ENCODE data around the gene RBBP8NL. TPM values are rescaled to one million over a fixed set of nuclear protein-coding genes. Genes with fewer than 3 reads are reported as not detected.
"Not testable (repeated sequence)": the region's sequence is repeated elsewhere in the genome, so short reads cannot be mapped to it uniquely, and the experiment has no call there.

Gene RBBP8NL
- total RNA-seq, 1 experiment from 2014 or later, result not detected

DNA sequence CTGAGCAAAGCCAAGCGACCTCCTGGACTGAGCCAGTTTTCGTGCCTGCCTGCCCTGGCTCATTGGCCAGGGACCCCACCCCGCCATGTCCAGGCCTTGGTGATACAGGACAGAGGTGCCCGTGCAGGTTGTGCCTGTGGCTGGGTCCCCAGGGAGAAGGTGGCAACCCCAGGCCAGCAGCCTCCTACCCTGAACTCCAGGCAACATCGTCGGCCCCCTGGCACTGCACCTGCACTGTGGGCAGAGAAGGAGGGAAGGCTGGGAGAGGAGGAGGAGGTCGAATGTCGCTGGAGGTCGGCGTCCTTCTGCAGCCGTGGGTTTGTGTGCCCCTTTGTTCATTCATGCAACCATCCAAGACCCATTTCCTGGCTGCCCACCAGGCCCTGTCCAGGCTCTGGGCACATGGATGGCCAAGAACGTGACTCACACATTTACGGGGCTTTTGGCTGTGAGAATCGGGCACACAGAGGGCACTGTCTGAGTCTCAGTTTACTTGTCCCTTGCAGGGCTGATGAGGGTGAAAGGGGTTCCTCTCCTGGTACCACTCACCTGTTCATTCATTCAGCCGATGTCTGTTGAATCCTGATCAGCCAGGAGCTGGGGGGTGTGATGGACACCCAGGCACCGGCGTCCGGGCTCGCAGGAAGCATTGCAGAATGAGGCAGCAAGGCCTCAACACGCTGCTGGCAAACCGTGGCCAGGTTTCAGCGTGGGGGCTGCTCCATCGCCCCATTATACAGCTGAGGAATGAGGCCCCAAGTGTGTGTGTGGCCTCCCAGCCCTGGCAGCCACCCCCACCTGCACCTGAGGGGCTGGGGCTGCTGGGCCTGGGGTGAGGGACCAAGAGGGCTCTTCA, 2.3 kb upstream of the RBBP8NL start:
- ChIA-PET CTCF (interaction anchor here (0.6 kb wide), 1 partner anchor 541 kb away, joined by 3 read pairs; no protein-coding TSS in a partner anchor), POLR2A (interaction anchor here (0.7 kb wide), 1 partner anchor 23 kb away, joined by 3 read pairs; no protein-coding TSS in a partner anchor)
- Mint-ChIP-seq H3K4me3 (ENCODE audit: unreplicated experiment) (no peak overlapping the region), H3K36me3 (ENCODE audit: insufficient read depth, unreplicated experiment) (no peaks in the 10 kb centered on the region), H3K9me3 (ENCODE audit: unreplicated experiment) (no peaks in the 10 kb centered on the region), H3K4me1 (ENCODE audit: insufficient read depth, unreplicated experiment) (no peaks in the 10 kb centered on the region), H3K27me3 (ENCODE audit: insufficient read depth, unreplicated experiment) (peaks cover 15% of the 10 kb centered on the region), H3K27ac (ENCODE audit: low read depth, unreplicated experiment) (no peak overlapping the region)
- DNase-seq (ENCODE audit: unreplicated experiment), result no peak
- TF ChIP-seq CTCF (IDR thresholded peaks at IDR 0.05; ENCODE audit: unreplicated experiment), result no peak
- BruUV-seq (replicated peaks), result no TSS peak
- intact Hi-C loops (cut with micrococcal nuclease), result no loop called here

- Mint-ChIP-seq H3K4me1 (ENCODE audit: insufficient read depth, unreplicated experiment) (no peaks in the 10 kb centered on the region), H3K27me3 (ENCODE audit: insufficient read depth, unreplicated experiment) (peaks cover 7% of the 10 kb centered on the region), H3K9me3 (ENCODE audit: unreplicated experiment) (no peaks in the 10 kb centered on the region), H3K4me3 (ENCODE audit: unreplicated experiment) (no peak overlapping the region), H3K36me3 (ENCODE audit: insufficient read depth, unreplicated experiment) (no peaks in the 10 kb centered on the region), H3K27ac (ENCODE audit: low read depth, unreplicated experiment) (no peak overlapping the region)
- CTCF ChIA-PET, result interaction anchor here (0.6 kb wide), 1 partner anchor 542 kb away, joined by 3 read pairs; no protein-coding TSS in a partner anchor
- no peak for DNase-seq (ENCODE audit: unreplicated experiment)
- POLR2A ChIA-PET, result no interaction called here
- intact Hi-C loops (cut with micrococcal nuclease), result no loop called here
- BruUV-seq (replicated peaks), result no TSS peak
- no peak for TF ChIP-seq CTCF (IDR thresholded peaks at IDR 0.05; ENCODE audit: unreplicated experiment)
Measured at GRCh38 chr20:62428396-62429295, 1.3 kb upstream of the RBBP8NL start.

DNA sequence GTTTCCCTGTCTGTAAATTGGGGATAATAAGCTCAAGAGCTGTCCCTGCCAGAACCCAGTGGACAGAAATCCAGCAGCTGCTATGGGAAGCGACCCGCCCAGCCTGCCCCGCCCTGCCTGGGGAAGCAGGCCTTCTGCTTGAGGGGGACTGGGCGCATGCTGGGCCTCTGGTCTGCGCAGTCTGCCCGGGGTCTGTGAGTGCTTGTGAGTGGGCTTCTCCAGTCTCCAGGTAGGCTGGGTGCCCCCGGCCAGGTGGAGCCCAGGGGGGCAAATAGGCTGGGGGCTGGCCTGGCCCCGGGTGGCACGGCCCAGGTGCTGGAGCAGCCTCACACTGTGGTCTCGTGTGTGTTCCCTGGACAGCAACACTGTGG, 648 bp upstream of the RBBP8NL start:
- Mint-ChIP-seq H3K36me3 (ENCODE audit: insufficient read depth, unreplicated experiment) (no peaks in the 10 kb centered on the region), H3K4me3 (ENCODE audit: unreplicated experiment) (no peak overlapping the region), H3K9me3 (ENCODE audit: unreplicated experiment) (no peaks in the 10 kb centered on the region), H3K27me3 (ENCODE audit: insufficient read depth, unreplicated experiment) (peaks cover 7% of the 10 kb centered on the region), H3K4me1 (ENCODE audit: insufficient read depth, unreplicated experiment) (no peaks in the 10 kb centered on the region), H3K27ac (ENCODE audit: low read depth, unreplicated experiment) (no peak overlapping the region)
- no peak for TF ChIP-seq CTCF (IDR thresholded peaks at IDR 0.05; ENCODE audit: unreplicated experiment)
- ChIA-PET CTCF (no interaction called here), POLR2A (no interaction called here)
- BruUV-seq (replicated peaks), result no TSS peak
- DNase-seq (ENCODE audit: unreplicated experiment), result no peak
- intact Hi-C loops (cut with micrococcal nuclease), result no loop called here

DNA sequence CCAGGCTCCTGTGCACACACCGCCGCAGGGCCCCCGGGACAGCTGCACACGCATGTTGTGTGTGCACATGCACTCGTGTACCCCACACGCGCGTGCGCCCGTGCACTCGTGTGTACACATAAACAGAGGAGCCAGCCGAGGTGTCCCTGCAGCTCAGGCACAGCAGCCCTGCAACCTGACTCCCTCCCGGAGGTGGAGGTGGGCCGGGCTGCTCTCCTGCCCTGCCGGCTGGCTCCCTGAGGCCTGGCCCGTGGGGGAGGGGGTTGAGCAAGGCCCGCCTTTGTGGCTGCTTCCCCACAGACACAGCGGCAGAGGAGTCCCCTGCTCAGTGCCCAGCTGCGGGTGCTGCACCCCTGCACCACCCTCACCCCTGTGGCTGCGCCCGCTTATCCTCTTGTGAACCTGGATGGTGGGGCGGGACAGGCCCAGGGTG, 624 bp downstream of the RBBP8NL start:
- BruUV-seq (replicated peaks), result no TSS peak
- Mint-ChIP-seq H3K36me3 (ENCODE audit: insufficient read depth, unreplicated experiment) (no peaks in the 10 kb centered on the region), H3K4me3 (ENCODE audit: unreplicated experiment) (no peak overlapping the region), H3K4me1 (ENCODE audit: insufficient read depth, unreplicated experiment) (no peaks in the 10 kb centered on the region), H3K9me3 (ENCODE audit: unreplicated experiment) (no peaks in the 10 kb centered on the region), H3K27me3 (ENCODE audit: insufficient read depth, unreplicated experiment) (peaks cover 7% of the 10 kb centered on the region), H3K27ac (ENCODE audit: low read depth, unreplicated experiment) (no peak overlapping the region)
- intact Hi-C loops (cut with micrococcal nuclease), result no loop called here
- ChIA-PET CTCF (interaction anchor here (0.6 kb wide), 1 partner anchor 16 kb away, joined by 4 read pairs; no protein-coding TSS in a partner anchor), POLR2A (interaction anchor here (0.6 kb wide), 1 partner anchor 218 kb away, joined by 3 read pairs; no protein-coding TSS in a partner anchor)
- TF ChIP-seq CTCF (IDR thresholded peaks at IDR 0.05; ENCODE audit: unreplicated experiment), result no peak
- DNase-seq (ENCODE audit: unreplicated experiment), result no peak

DNA sequence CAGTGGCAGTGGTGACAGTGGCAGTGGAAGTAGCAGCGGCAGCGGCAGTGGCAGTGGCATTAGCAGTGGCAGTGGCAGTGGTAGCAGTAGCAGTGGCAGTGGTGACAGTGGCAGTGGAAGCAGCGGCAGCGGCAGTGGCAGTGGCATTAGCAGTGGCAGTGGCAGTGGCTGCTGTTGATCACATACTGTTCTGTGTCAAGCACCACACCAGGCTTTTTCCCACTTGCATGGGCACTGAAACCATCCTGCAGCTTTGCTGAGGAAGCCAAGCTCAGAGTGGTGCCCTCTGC, 1.3 kb downstream of the RBBP8NL start:
- POLR2A ChIA-PET; H3K36me3 Mint-ChIP-seq (ENCODE audit: insufficient read depth, unreplicated experiment); H3K9me3 Mint-ChIP-seq (ENCODE audit: unreplicated experiment); DNase-seq (ENCODE audit: unreplicated experiment); intact Hi-C loops (cut with micrococcal nuclease); H3K27ac Mint-ChIP-seq (ENCODE audit: low read depth, unreplicated experiment); H3K4me3 Mint-ChIP-seq (ENCODE audit: unreplicated experiment); H3K4me1 Mint-ChIP-seq (ENCODE audit: insufficient read depth, unreplicated experiment); H3K27me3 Mint-ChIP-seq (ENCODE audit: insufficient read depth, unreplicated experiment); CTCF ChIA-PET; BruUV-seq (replicated peaks): not testable (repeated sequence)
